PC-9 (cell line): Measurements from ENCODE around the gene PIEZO2.

Source experiments
- EZH2 ChIP-seq: fragments of 200-600 bp; sonication (generic); IDR thresholded peaks from 2 replicates; pipeline ENCODE4 v1.8.0; 2017; ENCODE audit warnings: antibody characterized with exemption, low read depth
- TF ChIP-seq, protein P1 (sequence below): fragments of 200-600 bp; sonication (generic); conservative IDR thresholded peaks from 2 replicates; pipeline ENCODE4 v1.6.1; 2017; ENCODE audit warnings: mixed run types, antibody characterized with exemption, mild to moderate bottlenecking, moderate library complexity

GRCh38 chr18:11020877-11021414 is 128.4 kb downstream of the PIEZO2 start:
- TF ChIP-seq, protein P1, sequence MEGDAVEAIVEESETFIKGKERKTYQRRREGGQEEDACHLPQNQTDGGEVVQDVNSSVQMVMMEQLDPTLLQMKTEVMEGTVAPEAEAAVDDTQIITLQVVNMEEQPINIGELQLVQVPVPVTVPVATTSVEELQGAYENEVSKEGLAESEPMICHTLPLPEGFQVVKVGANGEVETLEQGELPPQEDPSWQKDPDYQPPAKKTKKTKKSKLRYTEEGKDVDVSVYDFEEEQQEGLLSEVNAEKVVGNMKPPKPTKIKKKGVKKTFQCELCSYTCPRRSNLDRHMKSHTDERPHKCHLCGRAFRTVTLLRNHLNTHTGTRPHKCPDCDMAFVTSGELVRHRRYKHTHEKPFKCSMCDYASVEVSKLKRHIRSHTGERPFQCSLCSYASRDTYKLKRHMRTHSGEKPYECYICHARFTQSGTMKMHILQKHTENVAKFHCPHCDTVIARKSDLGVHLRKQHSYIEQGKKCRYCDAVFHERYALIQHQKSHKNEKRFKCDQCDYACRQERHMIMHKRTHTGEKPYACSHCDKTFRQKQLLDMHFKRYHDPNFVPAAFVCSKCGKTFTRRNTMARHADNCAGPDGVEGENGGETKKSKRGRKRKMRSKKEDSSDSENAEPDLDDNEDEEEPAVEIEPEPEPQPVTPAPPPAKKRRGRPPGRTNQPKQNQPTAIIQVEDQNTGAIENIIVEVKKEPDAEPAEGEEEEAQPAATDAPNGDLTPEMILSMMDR, result no peak
- TF ChIP-seq EZH2, result no peak
